Stimulated activated memory B cell treated with anti-CD40 and anti-IgM and Interleukin-4, amounts not matched to agents 10 μg/mL and 1 μg/mL and 100 μg/mL, for 72 hours (primary cell): ENCODE measurements around the gene SLC28A2.
"Not testable (repeated sequence)": the region's sequence is repeated elsewhere in the genome, so short reads cannot be mapped to it uniquely, and the experiment has no call there.

Source experiments
- ATAC-seq: fragments of 150-1000 bp; cut with Tn5 transposase; 2 replicates; pipeline ENCODE4 v1.10.0; 2021
- H3K27ac Mint-ChIP-seq: one replicate; pipeline ENCODE4 v1.8.0; 2022; ENCODE audit warnings: mild to moderate bottlenecking, mixed read lengths
- H3K27me3 Mint-ChIP-seq: one replicate; pipeline ENCODE4 v1.8.0; 2022; ENCODE audit warnings: mixed read lengths
- H3K36me3 Mint-ChIP-seq: one replicate; pipeline ENCODE4 v1.8.0; 2022; ENCODE audit warnings: mixed read lengths
- H3K4me1 Mint-ChIP-seq: one replicate; pipeline ENCODE4 v1.8.0; 2022; ENCODE audit warnings: mixed read lengths
- H3K4me3 Mint-ChIP-seq: one replicate; pipeline ENCODE4 v1.8.0; 2022; ENCODE audit warnings: mild to moderate bottlenecking, moderate library complexity, mixed read lengths
- H3K9me3 Mint-ChIP-seq: one replicate; pipeline ENCODE4 v1.8.0; 2022; ENCODE audit warnings: mixed read lengths

The SLC28A2 gene

DNA sequence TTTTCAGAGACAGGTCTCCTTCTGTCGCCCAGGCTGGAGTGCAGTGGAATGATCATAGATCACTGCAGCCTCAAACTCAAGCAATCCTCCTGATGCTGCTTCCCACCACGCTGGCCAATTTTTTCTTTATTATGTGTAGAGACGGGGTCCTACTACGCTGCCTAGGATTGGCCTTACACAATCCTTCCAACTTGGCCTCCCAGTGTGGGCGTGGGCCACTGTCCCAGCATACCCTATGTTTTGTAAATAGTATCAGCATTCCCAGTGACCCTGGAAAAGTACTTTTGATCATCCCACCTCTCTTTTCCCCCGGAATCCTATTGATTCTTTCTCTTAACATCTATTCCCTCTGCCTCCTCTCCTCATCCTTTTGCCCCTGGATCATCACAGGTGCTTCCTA is 36.9 kb downstream of the SLC28A2 start:
- H3K9me3 Mint-ChIP-seq, result no peaks in the 10 kb centered on the region
- no peaks in the 10 kb centered on the region for H3K36me3 Mint-ChIP-seq
- peaks cover 14% of the 10 kb centered on the region for H3K27me3 Mint-ChIP-seq
- no peak overlapping the region for H3K27ac Mint-ChIP-seq
- no peaks in the 10 kb centered on the region for H3K4me1 Mint-ChIP-seq
- ATAC-seq, result no peak
- no peak overlapping the region for H3K4me3 Mint-ChIP-seq

DNA sequence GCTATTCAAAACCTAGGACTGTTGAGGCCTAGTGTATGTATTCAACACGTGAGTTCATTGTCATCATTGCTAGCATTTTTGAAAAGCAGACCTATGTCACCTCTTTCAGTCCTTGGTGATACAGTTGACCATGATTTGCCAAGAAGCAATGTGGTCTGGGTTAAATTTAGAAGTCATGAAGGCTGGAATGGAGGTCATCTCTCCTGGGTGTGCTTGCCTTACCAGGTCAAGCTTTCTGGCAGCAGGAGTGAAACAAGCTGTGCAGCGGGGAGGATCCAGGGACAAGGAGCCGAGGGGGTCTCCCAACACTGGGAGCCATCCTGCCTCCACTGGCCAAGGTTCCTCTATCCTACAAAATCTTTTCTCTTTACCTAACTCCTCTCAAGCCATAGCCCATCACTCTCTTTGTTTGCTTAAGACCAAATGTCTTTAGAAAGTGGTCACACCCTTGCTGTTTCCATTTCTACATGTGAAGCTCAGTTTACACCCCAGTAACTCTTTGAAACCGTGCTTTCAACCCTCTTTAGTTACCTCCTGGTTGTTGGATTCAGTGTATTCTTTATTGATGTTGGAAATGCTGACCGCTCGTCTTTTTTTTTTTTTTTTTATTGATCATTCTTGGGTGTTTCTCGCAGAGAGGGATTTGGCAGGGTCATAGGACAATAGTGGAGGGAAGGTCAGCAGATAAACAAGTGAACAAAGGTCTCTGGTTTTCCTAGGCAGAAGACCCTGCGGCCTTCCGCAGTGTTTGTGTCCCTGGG is 40.0 kb downstream of the SLC28A2 start:
- H3K27me3 Mint-ChIP-seq, result peaks cover 14% of the 10 kb centered on the region
- peaks cover 4% of the 10 kb centered on the region for H3K9me3 Mint-ChIP-seq

GRCh38 chr15:45293326-45293725 is 41.3 kb downstream of the SLC28A2 start:
- H3K36me3 Mint-ChIP-seq, ATAC-seq, H3K4me3 Mint-ChIP-seq, H3K27ac Mint-ChIP-seq, H3K4me1 Mint-ChIP-seq: not testable (repeated sequence)
- Mint-ChIP-seq H3K27me3 (peaks cover 14% of the 10 kb centered on the region), H3K9me3 (peaks cover 11% of the 10 kb centered on the region)

More for the DNA sequence above, 40.0 kb downstream of the SLC28A2 start:
- peaks cover 3% of the 10 kb centered on the region for H3K36me3 Mint-ChIP-seq
- no peak overlapping the region for H3K27ac Mint-ChIP-seq
- no peaks in the 10 kb centered on the region for H3K4me1 Mint-ChIP-seq
- no peak for ATAC-seq
- H3K4me3 Mint-ChIP-seq, result no peak overlapping the region

DNA sequence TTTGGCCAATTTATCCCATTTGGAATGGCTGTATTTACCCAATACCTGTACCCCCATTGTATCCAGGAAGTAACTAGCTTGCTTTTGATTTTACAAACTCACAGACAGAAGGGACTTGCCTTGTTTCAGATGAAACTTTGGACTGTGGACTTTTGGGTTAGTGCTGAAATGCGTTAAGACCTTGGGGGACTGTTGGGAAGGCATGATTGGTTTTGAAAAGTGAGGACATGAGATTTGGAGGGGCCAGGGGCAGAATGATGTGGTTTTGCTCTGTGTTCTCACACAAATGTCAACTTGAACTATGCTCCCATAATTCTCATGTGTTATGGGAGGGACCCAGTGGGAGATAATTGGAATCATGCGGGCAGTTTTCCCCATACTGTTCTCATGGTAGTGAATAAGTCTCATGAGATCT is 46.9 kb downstream of the SLC28A2 start:
- H3K27ac Mint-ChIP-seq, ATAC-seq, H3K4me3 Mint-ChIP-seq, H3K36me3 Mint-ChIP-seq, H3K4me1 Mint-ChIP-seq: not testable (repeated sequence)
- peaks cover 21% of the 10 kb centered on the region for H3K27me3 Mint-ChIP-seq
- H3K9me3 Mint-ChIP-seq, result peaks cover 14% of the 10 kb centered on the region

DNA sequence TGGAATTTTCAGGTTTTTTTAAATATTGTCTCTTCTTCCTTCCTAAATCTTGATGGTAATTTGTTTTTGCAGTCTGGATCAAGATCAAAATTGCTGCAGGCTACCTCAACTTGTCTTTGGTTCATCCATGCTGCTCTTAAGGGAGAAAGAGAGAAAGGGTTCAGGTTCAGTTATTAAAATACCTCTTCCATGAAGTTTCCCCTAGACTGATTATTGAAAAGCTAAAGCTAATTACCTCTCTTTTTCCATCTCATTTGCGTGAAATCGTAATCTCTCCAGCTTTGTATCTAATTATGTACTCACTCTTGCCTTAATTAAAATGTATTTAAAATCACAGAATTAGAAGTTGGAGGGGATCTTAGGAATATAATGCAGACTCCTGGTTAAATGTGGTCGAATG is 52.7 kb downstream of the SLC28A2 start:
- Mint-ChIP-seq H3K27ac (no peak overlapping the region), H3K27me3 (peaks cover 49% of the 10 kb centered on the region), H3K36me3 (no peaks in the 10 kb centered on the region), H3K4me3 (no peak overlapping the region), H3K9me3 (peaks cover 2% of the 10 kb centered on the region), H3K4me1 (peaks cover 12% of the 10 kb centered on the region)
- no peak for ATAC-seq

DNA sequence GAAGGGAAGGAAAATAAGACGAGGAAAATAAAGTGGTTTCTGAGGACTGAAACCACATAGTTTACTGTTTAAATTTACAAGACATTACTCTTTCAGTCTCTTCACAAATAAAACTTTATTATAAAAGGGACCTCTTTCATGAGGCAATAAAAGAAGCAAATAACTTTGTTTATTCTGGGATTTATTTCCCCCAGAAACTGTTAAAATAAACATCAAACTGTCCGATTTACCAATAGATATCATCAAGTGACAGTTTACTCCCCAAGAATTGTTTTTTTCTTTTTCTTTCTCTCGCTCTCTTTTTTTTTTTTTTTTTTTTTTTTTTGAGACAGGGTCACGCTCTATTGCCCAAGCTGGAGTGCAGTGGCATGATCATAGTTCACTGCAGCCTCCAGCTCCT is 54.1 kb downstream of the SLC28A2 start:
- ATAC-seq, result no peak
- H3K27ac Mint-ChIP-seq, result no peak overlapping the region
- H3K9me3 Mint-ChIP-seq, result peaks cover 2% of the 10 kb centered on the region
- no peaks in the 10 kb centered on the region for H3K36me3 Mint-ChIP-seq
- H3K4me1 Mint-ChIP-seq, result peaks cover 12% of the 10 kb centered on the region
- H3K27me3 Mint-ChIP-seq, result peaks cover 44% of the 10 kb centered on the region
- no peak overlapping the region for H3K4me3 Mint-ChIP-seq

- Mint-ChIP-seq H3K4me3 (peak overlapping the region; percentile 70), H3K27ac (peak overlapping the region; percentile 61), H3K4me1 (peaks cover 12% of the 10 kb centered on the region), H3K9me3 (peaks cover 2% of the 10 kb centered on the region), H3K36me3 (no peaks in the 10 kb centered on the region), H3K27me3 (peaks cover 31% of the 10 kb centered on the region)
- ATAC-seq, result no peak
These were observed 55.3 kb downstream of the SLC28A2 start for GRCh38 chr15:45307230-45307924.

DNA sequence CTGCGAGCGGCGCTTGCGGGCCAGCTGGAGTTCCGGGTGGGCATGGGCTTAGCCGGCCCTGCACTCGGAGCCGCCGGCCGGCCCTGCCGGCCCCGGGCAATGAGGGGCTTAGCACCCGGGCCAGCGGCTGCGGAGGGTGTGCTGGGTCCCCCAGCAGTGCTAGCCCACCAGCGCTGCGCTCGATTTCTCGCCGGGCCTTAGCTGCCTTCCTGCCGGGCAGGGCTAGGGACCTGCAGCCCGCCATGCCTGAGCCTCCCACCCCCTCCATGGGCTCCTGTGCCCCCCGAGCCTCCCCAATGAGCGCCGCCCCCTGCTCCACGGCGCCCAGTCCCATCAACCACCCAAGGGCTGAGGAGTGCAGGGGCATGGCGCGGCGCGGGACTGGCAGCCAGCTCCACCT is 62.1 kb downstream of the SLC28A2 start:
- not testable (repeated sequence) for ATAC-seq, H3K36me3 Mint-ChIP-seq, H3K27ac Mint-ChIP-seq, H3K9me3 Mint-ChIP-seq, H3K4me1 Mint-ChIP-seq, H3K4me3 Mint-ChIP-seq, H3K27me3 Mint-ChIP-seq

DNA sequence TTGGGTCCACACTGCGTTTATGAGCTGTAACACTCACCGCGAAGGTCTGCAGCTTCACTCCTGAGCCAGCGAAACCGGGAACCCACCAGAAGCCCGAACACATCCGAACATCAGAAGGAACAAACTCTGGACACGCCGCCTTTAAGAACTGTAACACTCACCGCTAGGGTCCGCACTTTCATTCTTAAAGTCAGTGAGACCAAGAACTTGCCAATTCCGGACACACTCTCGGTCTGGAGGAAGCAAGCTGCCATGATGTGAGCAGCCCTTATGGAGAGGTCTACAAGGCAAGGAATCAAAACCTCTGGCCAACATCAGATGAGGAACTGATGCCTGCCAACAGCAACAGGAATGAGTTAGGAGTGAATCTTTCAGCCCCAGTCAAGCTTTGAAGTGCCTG is 62.9 kb downstream of the SLC28A2 start:
- no peaks in the 10 kb centered on the region for H3K27me3 Mint-ChIP-seq
- H3K4me3 Mint-ChIP-seq, result no peak overlapping the region
- H3K4me1 Mint-ChIP-seq, result no peaks in the 10 kb centered on the region
- no peak overlapping the region for H3K27ac Mint-ChIP-seq
- no peaks in the 10 kb centered on the region for H3K9me3 Mint-ChIP-seq
- no peak for ATAC-seq
- no peaks in the 10 kb centered on the region for H3K36me3 Mint-ChIP-seq

- no peaks in the 10 kb centered on the region for H3K27me3 Mint-ChIP-seq
- no peak overlapping the region for H3K27ac Mint-ChIP-seq
- H3K36me3 Mint-ChIP-seq, result no peaks in the 10 kb centered on the region
- no peaks in the 10 kb centered on the region for H3K4me1 Mint-ChIP-seq
- H3K9me3 Mint-ChIP-seq, result no peaks in the 10 kb centered on the region
- no peak overlapping the region for H3K4me3 Mint-ChIP-seq
- no peak for ATAC-seq
These were observed 67.6 kb downstream of the SLC28A2 start for GRCh38 chr15:45319472-45320214.

GRCh38 chr15:45320581-45321205 is 68.7 kb downstream of the SLC28A2 start:
- no peak overlapping the region for H3K27ac Mint-ChIP-seq
- no peaks in the 10 kb centered on the region for H3K4me1 Mint-ChIP-seq
- no peaks in the 10 kb centered on the region for H3K27me3 Mint-ChIP-seq
- H3K36me3 Mint-ChIP-seq, result no peaks in the 10 kb centered on the region
- H3K9me3 Mint-ChIP-seq, result no peaks in the 10 kb centered on the region
- H3K4me3 Mint-ChIP-seq, result no peak overlapping the region
- no peak for ATAC-seq

DNA sequence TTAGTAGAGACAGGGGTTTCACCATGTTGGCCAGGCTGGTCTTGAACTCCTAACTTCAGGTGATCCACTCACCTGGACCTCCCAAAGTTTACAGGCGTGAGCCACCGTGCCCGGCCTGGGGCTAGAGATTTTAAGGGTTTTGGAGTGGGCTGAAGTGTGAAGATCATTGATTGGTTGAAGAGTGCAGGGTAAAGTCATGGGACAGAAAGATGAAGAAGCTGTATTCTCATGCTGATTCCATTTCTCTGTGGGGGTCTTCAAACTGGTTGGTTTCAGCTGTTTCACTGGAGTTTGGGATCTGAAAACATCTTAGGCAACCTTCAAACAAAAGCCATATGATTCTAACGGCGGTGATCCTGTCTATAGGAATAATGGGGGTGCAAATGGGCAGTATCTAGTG is 74.2 kb downstream of the SLC28A2 start:
- no peak overlapping the region for H3K4me3 Mint-ChIP-seq
- H3K9me3 Mint-ChIP-seq, result no peaks in the 10 kb centered on the region
- no peaks in the 10 kb centered on the region for H3K4me1 Mint-ChIP-seq
- H3K27ac Mint-ChIP-seq, result no peak overlapping the region
- H3K27me3 Mint-ChIP-seq, result peaks cover 16% of the 10 kb centered on the region
- no peaks in the 10 kb centered on the region for H3K36me3 Mint-ChIP-seq
- no peak for ATAC-seq

GRCh38 chr15:45326741-45327140 is 74.7 kb downstream of the SLC28A2 start:
- H3K36me3 Mint-ChIP-seq, result no peaks in the 10 kb centered on the region
- no peak for ATAC-seq
- no peak overlapping the region for H3K4me3 Mint-ChIP-seq
- peaks cover 19% of the 10 kb centered on the region for H3K27me3 Mint-ChIP-seq
- H3K27ac Mint-ChIP-seq, result no peak overlapping the region
- no peaks in the 10 kb centered on the region for H3K9me3 Mint-ChIP-seq
- no peaks in the 10 kb centered on the region for H3K4me1 Mint-ChIP-seq
